ENCODE measurements around the gene PPP6R2. TPM values are rescaled to one million over a fixed set of nuclear protein-coding genes. Genes with fewer than 3 reads are reported as not detected.

The PPP6R2 gene
- 55.5 TPM for total RNA-seq

GRCh38 chr22:50342651-50343540, at the start of gene PPP6R2:
Gene PPP6R2, plus strand, starts transcription at chr22:50343327. Its CDS starts 50,582 bp downstream, at chr22:50393909.
- peak within 1 kb of the TSS; percentile 81 to 100 for H3K4me3 ChIP-seq
- peak within 1 kb of the TSS; percentile 53 to 83 for H3K27ac ChIP-seq
- peak in 1 of 2 donors; percentile 91 for DNase-seq (ENCODE audit: low spot score in 2 of 2)
- H3K4me1 ChIP-seq = peaks cover 3 to 4% of the 10 kb centered on the region in 2 donors
- H3K36me3 ChIP-seq = no peaks in the 10 kb centered on the region
- H3K27me3 ChIP-seq = no peaks in the 10 kb centered on the region
- no peaks in the 10 kb centered on the region for H3K9me3 ChIP-seq
- intact Hi-C loops (cut with DNase I) = loop anchor here (1.0 to 2.0 kb wide), 5 partner anchors 16 to 98 kb away; partner anchors contain the start of genes DENND6B and TUBGCP6
- no peak for TF ChIP-seq CTCF (IDR thresholded peaks at IDR 0.05)

DNA sequence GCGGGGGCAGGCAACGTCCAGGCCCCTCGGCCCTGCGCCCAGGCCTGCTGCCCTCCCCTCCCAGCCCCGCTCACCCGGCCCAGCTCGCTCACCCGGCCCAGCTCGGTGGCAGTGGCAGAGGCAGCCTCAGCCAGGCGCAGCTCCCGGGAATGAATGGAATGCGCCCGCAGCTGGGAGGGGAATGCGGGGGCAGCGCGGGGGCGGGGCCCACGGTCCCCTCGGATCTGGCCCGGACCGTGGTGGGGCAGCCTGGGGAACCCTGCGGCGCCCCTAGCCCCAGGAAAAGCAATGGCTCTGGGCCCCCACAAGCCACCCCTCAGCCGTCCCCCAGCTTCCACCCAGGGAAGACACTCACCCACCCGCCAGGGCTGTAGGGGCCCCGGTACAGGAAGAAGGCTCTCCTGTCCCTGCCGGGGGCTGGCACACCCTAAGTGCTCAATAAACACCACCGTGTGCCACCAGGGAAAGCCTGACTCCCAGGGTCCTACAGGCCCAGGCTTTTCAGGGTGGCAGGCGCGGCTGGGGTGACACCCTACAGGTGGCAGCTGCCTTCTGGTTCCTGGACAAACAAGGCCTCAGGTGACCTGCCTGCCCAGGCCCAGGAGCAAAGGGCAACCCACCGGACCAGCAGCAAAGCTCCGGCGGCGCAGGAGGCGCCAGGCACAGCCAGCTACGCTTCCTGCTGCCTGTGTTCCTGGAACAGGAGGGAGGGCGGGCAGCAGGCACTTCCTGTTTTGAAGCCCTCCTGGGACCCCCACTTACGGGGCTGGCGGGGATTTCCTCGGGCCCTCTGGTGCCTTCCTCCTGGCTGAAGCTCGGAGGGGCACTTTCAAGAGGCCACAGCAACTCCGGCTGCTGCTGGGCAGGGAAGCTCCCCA, 49.4 kb upstream of the PPP6R2 start:
- intact Hi-C loops (cut with DNase I) = loop anchor here (1.0 kb wide), 2 partner anchors 12 to 34 kb away; partner anchors contain the start of gene DENND6B
- DNase-seq (ENCODE audit: low spot score in 2 of 2) = no peak

DNA sequence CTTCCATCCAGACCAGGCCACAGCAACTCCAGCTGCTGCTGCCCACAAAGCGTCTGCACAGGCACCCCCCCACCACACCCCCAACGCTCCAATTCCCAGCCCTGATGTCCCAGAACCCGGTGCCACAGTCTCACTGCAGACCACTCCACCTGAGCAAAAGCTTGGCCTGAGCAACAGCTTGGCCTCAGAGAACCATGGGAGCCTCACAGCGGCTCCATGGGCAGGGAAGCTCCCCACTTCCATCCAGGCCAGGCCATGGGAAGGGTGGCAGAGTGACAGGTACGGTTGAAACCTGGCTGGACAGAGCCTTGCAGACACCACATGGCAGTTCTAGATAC, 48.8 kb upstream of the PPP6R2 start:
- intact Hi-C loops (cut with DNase I) = no loop called here
- peaks cover 10 to 43% of the 10 kb centered on the region in 2 donors for H3K4me1 ChIP-seq

More for the DNA sequence above, 49.4 kb upstream of the PPP6R2 start:
- Histone ChIP-seq H3K4me3 (peak overlapping the region; percentile 45 to 57), H3K27ac (peak overlapping the region; percentile 77 to 97), H3K27me3 (no peaks in the 10 kb centered on the region), H3K36me3 (peaks cover 17 to 28% of the 10 kb centered on the region in 2 donors), H3K9me3 (no peaks in the 10 kb centered on the region), H3K4me1 (peaks cover 9 to 38% of the 10 kb centered on the region in 2 donors)
- TF ChIP-seq CTCF (IDR thresholded peaks at IDR 0.05) = no peak

GRCh38 chr22:50296658-50297490, 46.3 kb upstream of the PPP6R2 start:
- no peak for DNase-seq (ENCODE audit: low spot score in 2 of 2)
- H3K36me3 ChIP-seq = no peaks in the 10 kb centered on the region
- TF ChIP-seq CTCF (IDR thresholded peaks at IDR 0.05) = no peak
- peak overlapping the region; percentile 33 for H3K27ac ChIP-seq
- H3K9me3 ChIP-seq = no peaks in the 10 kb centered on the region
- H3K4me1 ChIP-seq = peaks cover 31 to 69% of the 10 kb centered on the region in 2 donors
- H3K4me3 ChIP-seq = no peak overlapping the region
- intact Hi-C loops (cut with DNase I) = no loop called here
- no peaks in the 10 kb centered on the region for H3K27me3 ChIP-seq

More for the DNA sequence above, 48.8 kb upstream of the PPP6R2 start:
- Histone ChIP-seq H3K36me3 (peaks cover 11 to 22% of the 10 kb centered on the region in 2 donors), H3K4me3 (peak overlapping the region; percentile 45 to 57), H3K27me3 (no peaks in the 10 kb centered on the region), H3K27ac (peak overlapping the region; percentile 77 to 97), H3K9me3 (no peaks in the 10 kb centered on the region)
- DNase-seq (ENCODE audit: low spot score in 2 of 2) = no peak
- no peak for TF ChIP-seq CTCF (IDR thresholded peaks at IDR 0.05)

All from ascending aorta (tissue), 2 donors.